Spleen (tissue), 11 donors: ENCODE measurements around the gene PDE4B. TPM values are rescaled to one million over a fixed set of nuclear protein-coding genes. Genes with fewer than 3 reads are reported as not detected.

Experiments
- DNase-seq: peaks from one replicate; pipeline ENCODE4 v3.0.0-alpha.2; 2020
- H3K27ac ChIP-seq, 8 donors: fragments of 200-600 bp; sonication (generic) in 7 of 8; 1 replicate in 4 of 8; 2 replicates in 4 of 8; pipeline versions ENCODE4 v1.5.0 to v1.8.0; 2016 to 2021; ENCODE audit warnings: inconsistent platforms in 4 of 8, mild to moderate bottlenecking in 4 of 8, moderate library complexity in 1 of 8
- H3K27me3 ChIP-seq, 7 donors: fragments of 200-600 bp; sonication (generic) in 6 of 7; replicated peaks in 1 of 7; 1 replicate in 4 of 7; 2 replicates in 3 of 7; pipeline versions ENCODE4 v1.5.0 to v1.8.0; 2016 to 2021; ENCODE audit warnings: inconsistent platforms in 3 of 7, mild to moderate bottlenecking in 1 of 7
- H3K36me3 ChIP-seq, 6 donors: fragments of 200-600 bp; sonication (generic) in 5 of 6; 1 replicate in 4 of 6; 2 replicates in 2 of 6; pipeline versions ENCODE4 v1.5.0 to v1.8.0; 2016 to 2021; ENCODE audit warnings: inconsistent platforms in 2 of 6
- H3K4me1 ChIP-seq, 6 donors: fragments of 200-600 bp; sonication (generic) in 5 of 6; 1 replicate in 3 of 6; 2 replicates in 3 of 6; pipeline versions ENCODE4 v1.5.0 to v1.8.0; 2016 to 2021; ENCODE audit warnings: inconsistent platforms in 3 of 6
- H3K4me3 ChIP-seq, 8 donors: fragments of 200-600 bp; sonication (generic) in 7 of 8; 1 replicate in 4 of 8; 2 replicates in 4 of 8; pipeline versions ENCODE4 v1.5.0 to v1.8.0; 2016 to 2021; ENCODE audit warnings: inconsistent platforms in 4 of 8, mild to moderate bottlenecking in 4 of 8, moderate library complexity in 2 of 8
- H3K9me3 ChIP-seq, 8 donors: fragments of 200-600 bp; sonication (generic) in 7 of 8; 1 replicate in 4 of 8; 2 replicates in 4 of 8; pipeline versions ENCODE4 v1.5.0 to v1.8.0; 2016 to 2021; ENCODE audit warnings: inconsistent platforms in 4 of 8
- CTCF ChIP-seq, 11 experiments: fragments of 200-600 bp in 7 of 11; fragments of 450-650 bp in 4 of 11; sonication (generic) in 4 of 11; IDR thresholded peaks in 8 of 11; conservative IDR thresholded peaks in 3 of 11; 1 replicate in 7 of 11; 2 replicates in 4 of 11; pipeline versions ENCODE4 v1.4.0 to v1.8.0; 2016 to 2021; ENCODE audit warnings: antibody characterized with exemption in 11 of 11, inconsistent platforms in 4 of 11, mild to moderate bottlenecking in 1 of 11
- POLR2A ChIP-seq, 3 donors: fragments of 450-650 bp; IDR thresholded peaks; one replicate each; pipeline ENCODE4 v1.5.1; 2017; ENCODE audit warnings: antibody characterized with exemption in 3 of 3, mild to moderate bottlenecking in 1 of 3
- POLR2AphosphoS5 ChIP-seq, 3 donors: sonication (generic); formaldehyde crosslinking; IDR thresholded peaks; one replicate each; pipeline ENCODE4 v1.5.1; 2017; ENCODE audit warnings: antibody characterized with exemption in 3 of 3
- WGBS, 5 donors: extraction: QIAGEN DNeasy Blood & Tissue Kit in 3 of 5; methylation state at CpG; one replicate each; pipeline versions ENCODE4 v1.1.5 to v1.1.7; 2013 to 2018; 5-methylcytosine and 5-hydroxymethylcytosine counted together
- intact Hi-C: fragments of 100-400 bp; cut with DNase I; formaldehyde crosslinking; loops from one replicate; pipeline ENCODE4 v1.15.0; 2023; ENCODE audit warnings: low total_unique reads
- polyA plus RNA-seq, 3 donors: library from polyadenylated mRNA; stranded (reverse); fragments of 200-250 nt; gene quantifications; one replicate each; pipeline ENCODE4 v1.2.1, GENCODE V29; 2013
- total RNA-seq, 7 donors: library from RNA; depleted of rRNA in 3 of 7; stranded (reverse); fragments of >200 nt in 3 of 7; fragmentation: NEBNext Ultra II Directional in 4 of 7; extraction: Animal tissue kit (Norgen Biotek cat#: 25700) in 4 of 7; gene quantifications; one replicate each; pipeline versions ENCODE4 v1.1.0 to v1.2.1, GENCODE V29; 2016 to 2021
- donor health status: healthy with polysubstance abuse.
- donor health status: DM: no; HTN: no; CAD: no; lungs with moderate emphysema.
- donor health status: DM: no; HTN: no; CAD: no.
- donor health status: Bipolar disorder and iron deficiency.
- donor health status: healthy.
- donor health status: DM: no; HTN: no; CAD: no.
- donor health status: DM: yes; HTN: yes; CAD: no.

PDE4B gene
- total and polyA plus RNA-seq, 10 donors = 12.6 to 88.2 (median 51.9) TPM

- TF ChIP-seq POLR2A (IDR thresholded peaks at IDR 0.05) (no peak), CTCF (IDR thresholded peaks at IDR 0.05 in 8 of 11, conservative IDR thresholded peaks at IDR 0.05 in 3 of 11) (no peak), POLR2AphosphoS5 (IDR thresholded peaks at IDR 0.05) (no peak)
- Histone ChIP-seq H3K36me3 (no peaks in the 10 kb centered on the region), H3K27ac (no peak overlapping the region), H3K9me3 (no peaks in the 10 kb centered on the region), H3K27me3 (no peaks in the 10 kb centered on the region), H3K4me3 (no peak overlapping the region), H3K4me1 (peaks cover 6 to 60% (median 33%) of the 10 kb centered on the region in 6 donors)
- WGBS, 5 donors = 66 to 90% (median 87%) methylated on average over 2 of the region's 2 CpGs
- DNase-seq = no peak
- intact Hi-C loops = no loop called here
These were observed 492.1 kb downstream of the PDE4B start for GRCh38 chr1:66284746-66285145.

GRCh38 chr1:66285618-66286270 is 493.0 kb downstream of the PDE4B start:
- Histone ChIP-seq H3K27ac (no peak overlapping the region), H3K9me3 (no peaks in the 10 kb centered on the region), H3K27me3 (no peaks in the 10 kb centered on the region), H3K4me3 (no peak overlapping the region), H3K36me3 (no peaks in the 10 kb centered on the region), H3K4me1 (peaks cover 6 to 55% (median 30%) of the 10 kb centered on the region in 6 donors)
- 49 to 68% (median 56%) methylated on average over 2 of the region's 2 CpGs for WGBS, 5 donors
- no peak for DNase-seq
- no peak for TF ChIP-seq CTCF (IDR thresholded peaks at IDR 0.05 in 8 of 11, conservative IDR thresholded peaks at IDR 0.05 in 3 of 11)
- intact Hi-C loops = no loop called here

DNA sequence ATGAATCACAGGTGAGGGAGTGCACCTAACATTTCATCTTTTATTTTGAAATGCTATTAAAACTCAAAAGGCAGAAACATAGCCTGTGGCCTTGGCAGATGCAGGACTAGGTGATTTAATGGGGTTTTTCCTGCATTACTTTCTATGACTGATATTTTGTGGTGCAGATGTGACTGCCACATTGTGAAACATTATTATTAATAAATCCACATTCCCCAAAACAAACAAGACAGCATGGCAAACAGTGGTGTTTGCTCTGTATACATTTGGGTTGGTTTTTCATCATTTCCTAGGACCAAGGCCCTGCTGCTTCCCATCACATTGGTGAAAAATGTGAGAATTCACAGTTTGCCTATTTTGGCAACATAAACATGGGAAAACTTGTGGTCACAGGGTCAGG is 493.6 kb downstream of the PDE4B start:
- no peak overlapping the region for H3K4me3 ChIP-seq
- H3K4me1 ChIP-seq = peaks cover 6 to 55% (median 28%) of the 10 kb centered on the region in 6 donors
- no peaks in the 10 kb centered on the region for H3K9me3 ChIP-seq
- no peak for DNase-seq
- no peak overlapping the region for H3K27ac ChIP-seq
- intact Hi-C loops = no loop called here
- no peaks in the 10 kb centered on the region for H3K36me3 ChIP-seq
- TF ChIP-seq POLR2A (IDR thresholded peaks at IDR 0.05) = no peak
- TF ChIP-seq CTCF (IDR thresholded peaks at IDR 0.05 in 8 of 11, conservative IDR thresholded peaks at IDR 0.05 in 3 of 11) = no peak
- TF ChIP-seq POLR2AphosphoS5 (IDR thresholded peaks at IDR 0.05) = no peak
- no peaks in the 10 kb centered on the region for H3K27me3 ChIP-seq

DNA sequence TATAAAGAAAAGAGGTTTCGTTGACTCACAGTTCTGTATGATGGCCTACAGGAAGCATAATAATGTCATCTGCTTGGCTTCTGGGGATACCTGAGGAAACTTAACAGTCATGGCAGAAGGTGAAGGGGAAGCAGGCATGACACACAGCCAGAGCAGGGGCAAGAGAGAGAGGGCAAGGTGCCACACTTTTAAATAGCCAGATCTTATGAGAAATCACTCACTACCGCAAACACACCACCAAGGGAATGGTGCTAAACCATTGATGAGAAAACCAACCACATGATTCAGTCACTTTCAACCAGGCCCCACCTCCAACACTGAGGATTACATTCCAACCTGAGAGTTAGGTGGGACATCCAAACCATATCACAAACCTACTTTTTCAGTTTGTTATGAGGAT is 495.4 kb downstream of the PDE4B start:
- Histone ChIP-seq H3K4me1 (peaks cover 0 to 46% (median 14%) of the 10 kb centered on the region in 6 donors), H3K36me3 (no peaks in the 10 kb centered on the region), H3K9me3 (no peaks in the 10 kb centered on the region), H3K27me3 (no peaks in the 10 kb centered on the region), H3K4me3 (no peak overlapping the region), H3K27ac (no peak overlapping the region)
- TF ChIP-seq POLR2A (IDR thresholded peaks at IDR 0.05) = no peak
- TF ChIP-seq POLR2AphosphoS5 (IDR thresholded peaks at IDR 0.05) = no peak
- no peak for TF ChIP-seq CTCF (IDR thresholded peaks at IDR 0.05 in 8 of 11, conservative IDR thresholded peaks at IDR 0.05 in 3 of 11)
- no peak for DNase-seq
- 46 to 92% (median 69%) methylated on average over 2 of the region's 2 CpGs for WGBS, 5 donors
- intact Hi-C loops = no loop called here
